LNCAP (cell line): ENCODE measurements around the gene B4GALT3.

Source experiments
- CTCF ChIP-seq: fragments of 450-650 bp; IDR thresholded peaks from 2 replicates; pipeline ENCODE4 v1.5.1; 2017; ENCODE audit warnings: mild to moderate bottlenecking

The B4GALT3 gene

DNA sequence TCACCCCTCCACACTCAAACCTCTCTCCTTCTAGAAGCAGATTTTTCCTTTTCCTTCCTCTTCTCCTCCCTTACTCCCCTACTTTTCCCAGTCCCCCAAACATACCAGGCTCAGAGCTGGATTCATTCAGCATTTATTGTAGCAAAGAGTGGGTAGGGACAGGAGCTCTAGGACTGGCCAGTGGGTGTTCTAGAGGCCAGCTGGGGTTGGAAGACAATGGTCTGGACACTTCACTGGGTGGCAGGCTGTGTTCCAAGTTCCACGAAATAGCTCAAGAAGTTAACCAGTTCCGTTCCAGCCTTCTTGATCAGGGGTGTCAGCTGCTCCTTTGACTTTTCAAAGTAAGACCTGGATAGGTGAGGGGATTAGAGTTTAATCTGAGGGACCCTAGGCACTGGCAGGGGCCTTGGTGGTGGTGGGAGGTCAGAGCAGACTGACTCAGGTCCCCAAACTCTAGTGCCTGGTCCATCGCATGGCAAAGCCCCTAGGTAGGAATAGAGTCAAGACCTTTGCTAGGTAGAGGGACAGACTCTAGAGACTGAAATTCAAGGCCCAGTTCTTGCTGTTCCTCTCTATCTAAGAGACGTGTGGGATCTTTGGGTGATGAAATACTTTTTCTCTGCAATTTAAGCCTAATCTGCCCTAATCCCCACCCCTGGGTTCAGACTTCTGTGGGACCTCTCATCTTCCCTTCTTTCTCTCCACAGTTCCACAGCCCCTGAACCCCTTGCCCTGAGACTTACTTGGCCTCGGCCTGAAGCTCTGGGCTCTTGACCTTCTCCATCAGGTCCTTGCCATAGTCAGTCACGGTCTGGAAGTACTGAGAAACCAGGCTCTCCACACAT lies 45.1 kb upstream of the B4GALT3 start:
- TF ChIP-seq CTCF = no peak

DNA sequence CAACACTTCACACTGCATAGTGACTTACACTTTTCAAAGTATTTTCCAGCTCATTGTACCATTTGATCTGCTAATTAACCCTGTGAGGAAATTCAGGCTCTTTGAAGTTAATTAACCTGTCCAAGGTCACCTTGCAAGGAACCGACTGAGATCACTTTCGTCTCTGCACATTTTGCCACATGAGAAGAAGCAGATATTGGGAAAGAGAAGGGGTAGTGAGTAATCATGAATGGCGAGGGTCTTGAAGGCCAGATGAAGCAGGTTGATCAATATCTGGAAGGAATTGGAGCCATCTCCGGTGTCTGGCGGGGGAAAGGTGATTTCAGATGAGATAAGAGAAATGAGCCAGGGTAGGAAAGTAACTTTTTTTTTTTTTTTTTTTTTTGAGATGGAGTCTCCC lies 42.7 kb upstream of the B4GALT3 start:
- TF ChIP-seq CTCF = no peak

- TF ChIP-seq CTCF = no peak
These were observed 42.0 kb upstream of the B4GALT3 start for GRCh38 chr1:161219078-161219892.

- TF ChIP-seq CTCF = no peak
These were observed 41.2 kb upstream of the B4GALT3 start for GRCh38 chr1:161218301-161219077.

- TF ChIP-seq CTCF = no peak
These were observed 40.5 kb upstream of the B4GALT3 start for GRCh38 chr1:161217831-161218230.

GRCh38 chr1:161216945-161217712 lies 39.8 kb upstream of the B4GALT3 start:
- TF ChIP-seq CTCF = no peak

DNA sequence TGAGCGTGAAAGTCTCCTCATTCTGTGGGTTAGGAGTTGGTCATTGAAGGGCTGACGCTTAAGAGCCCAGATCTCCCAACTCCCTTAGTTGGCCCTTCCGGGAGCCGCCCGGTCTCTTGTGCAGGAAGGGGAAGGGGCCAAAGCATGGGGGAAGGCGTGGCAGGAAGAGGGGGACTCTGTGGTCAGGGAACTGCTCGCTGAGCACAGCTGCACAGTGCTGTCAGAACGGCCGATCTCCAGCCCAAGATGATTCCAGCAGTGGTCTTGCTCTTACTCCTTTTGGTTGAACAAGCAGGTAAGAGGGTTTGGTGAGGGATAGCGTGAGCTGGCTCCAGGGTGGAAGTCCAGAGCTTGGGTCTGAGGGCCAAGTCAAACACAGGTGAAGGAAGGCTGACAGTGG lies 37.8 kb upstream of the B4GALT3 start, which contains the start of gene FCER1G:
FCER1G (plus strand) TSS at position 220 of the 400 bp plus-strand sequence; CDS start at position 247, 27 bp downstream.
- no peak for TF ChIP-seq CTCF
